NCI-H1417 (cell line): Measurements from ENCODE around the gene DNAJC30.
"Not testable (repeated sequence)": the region's sequence is repeated elsewhere in the genome, so short reads cannot be mapped to it uniquely, and the experiment has no call there.

ENCODE experiments used
- DNase-seq, 3 experiments: peaks; one replicate each; lab custom pipeline; 2025; lab: John Stamatoyannopoulos, UW

The DNAJC30 gene

GRCh38 chr7:73681031-73681430 lies 2.2 kb downstream of the DNAJC30 start:
- no peak for DNase-seq

- no peak for DNase-seq
These were observed 2.8 kb downstream of the DNAJC30 start for GRCh38 chr7:73680501-73680900.

- DNase-seq: no peak
These were observed 3.5 kb downstream of the DNAJC30 start for GRCh38 chr7:73679709-73680108.

- no peak for DNase-seq
These were observed 4.4 kb downstream of the DNAJC30 start for GRCh38 chr7:73678862-73679261.

- not testable (repeated sequence) for DNase-seq
These were observed 7.2 kb downstream of the DNAJC30 start for GRCh38 chr7:73676062-73676461.

- no peak for DNase-seq
These were observed 8.7 kb downstream of the DNAJC30 start for GRCh38 chr7:73674468-73675124.

GRCh38 chr7:73671857-73672445 lies 11.3 kb downstream of the DNAJC30 start:
- DNase-seq: no peak

- DNase-seq: no peak
These were observed 12.0 kb downstream of the DNAJC30 start for GRCh38 chr7:73671322-73671661.

- DNase-seq: no peak
These were observed 13.3 kb downstream of the DNAJC30 start for GRCh38 chr7:73669858-73670385.

GRCh38 chr7:73669288-73669701 lies 14.0 kb downstream of the DNAJC30 start:
- DNase-seq: no peak

- DNase-seq: no peak
These were observed 14.4 kb downstream of the DNAJC30 start for GRCh38 chr7:73668886-73669230.

GRCh38 chr7:73668103-73668885 lies 15.0 kb downstream of the DNAJC30 start:
- peak in 2 of 3 experiments; percentile 52 to 65 for DNase-seq

GRCh38 chr7:73667344-73668102 lies 15.7 kb downstream of the DNAJC30 start, which contains the start of gene VPS37D:
TSS of gene VPS37D (plus strand) at chr7:73667831. CDS start at chr7:73667959, 128 bp downstream.
- DNase-seq: peak; percentile 88 to 93 (median 91)

- no peak for DNase-seq
These were observed 20.2 kb downstream of the DNAJC30 start for GRCh38 chr7:73663033-73663432.

- not testable (repeated sequence) for DNase-seq
These were observed 22.7 kb downstream of the DNAJC30 start for GRCh38 chr7:73660594-73660993.

GRCh38 chr7:73659983-73660382 lies 23.3 kb downstream of the DNAJC30 start:
- DNase-seq: no peak

GRCh38 chr7:73655309-73655708 lies 27.9 kb downstream of the DNAJC30 start:
- DNase-seq: not testable (repeated sequence)

GRCh38 chr7:73652541-73652949 lies 30.7 kb downstream of the DNAJC30 start:
- no peak for DNase-seq

GRCh38 chr7:73650524-73650923 lies 32.7 kb downstream of the DNAJC30 start:
- no peak for DNase-seq

GRCh38 chr7:73649576-73649975 lies 33.7 kb downstream of the DNAJC30 start:
- no peak for DNase-seq

- no peak for DNase-seq
These were observed 34.5 kb downstream of the DNAJC30 start for GRCh38 chr7:73648593-73649332.
